Peyer's patch (tissue), 4 donors: ENCODE results near the gene H6PD. TPM values are rescaled to one million over a fixed set of nuclear protein-coding genes. Genes with fewer than 3 reads are reported as not detected.

ENCODE experiments used
- DNase-seq, 3 donors: peaks; one replicate each; pipeline ENCODE4 v3.0.0-alpha.2; 2017 to 2019
- H3K27ac ChIP-seq, 4 donors: fragments of 200-600 bp; sonication (generic); one replicate each; pipeline ENCODE4 v1.5.1; 2016 to 2019
- H3K27me3 ChIP-seq, 2 donors: fragments of 200-600 bp; sonication (generic); one replicate each; pipeline ENCODE4 v1.5.1; 2019
- H3K36me3 ChIP-seq, 3 donors: fragments of 200-600 bp; sonication (generic); one replicate each; pipeline ENCODE4 v1.5.1; 2016 to 2019
- H3K4me1 ChIP-seq, 4 donors: fragments of 200-600 bp; sonication (generic); one replicate each; pipeline ENCODE4 v1.5.1; 2016 to 2019
- H3K4me3 ChIP-seq, 4 donors: fragments of 200-600 bp; sonication (generic); 1 replicate in 3 of 4; 2 replicates in 1 of 4; pipeline ENCODE4 v1.5.1; 2016 to 2019; ENCODE audit warnings: mild to moderate bottlenecking in 1 of 4
- H3K9me3 ChIP-seq, 4 donors: fragments of 200-600 bp; sonication (generic); one replicate each; pipeline ENCODE4 v1.5.1; 2016 to 2019; ENCODE audit warnings: mild to moderate bottlenecking in 1 of 4
- CTCF ChIP-seq, 6 experiments: fragments of 450-650 bp in 4 of 6; fragments of 200-600 bp in 2 of 6; sonication (generic) in 1 of 6; IDR thresholded peaks; one replicate each; pipeline ENCODE4 v1.5.1; 2017 to 2019; ENCODE audit warnings: antibody characterized with exemption in 6 of 6, mild to moderate bottlenecking in 3 of 6, moderate library complexity in 1 of 6
- POLR2A ChIP-seq, 2 donors: fragments of 450-650 bp; IDR thresholded peaks; one replicate each; pipeline ENCODE4 v1.5.1; 2017; ENCODE audit warnings: antibody characterized with exemption in 2 of 2, mild to moderate bottlenecking in 2 of 2, moderate library complexity in 2 of 2
- total RNA-seq, 4 donors: library from RNA; depleted of rRNA; stranded (reverse); fragments of >200 nt; gene quantifications; one replicate each; pipeline ENCODE4 v1.1.0, GENCODE V29; 2016

The H6PD gene
- total RNA-seq, 4 donors from 2014 or later = 23.1 to 72.9 (median 37.2) TPM

- no peak overlapping the region for H3K27ac ChIP-seq
Observed at GRCh38 chr1:9314111-9314510, 79.5 kb downstream of the H6PD start.

GRCh38 chr1:9314711-9315379, 80.3 kb downstream of the H6PD start:
- Histone ChIP-seq H3K4me3 (no peak overlapping the region), H3K4me1 (peaks cover 5 to 43% (median 13%) of the 10 kb centered on the region in 4 donors), H3K27me3 (no peaks in the 10 kb centered on the region), H3K27ac (peak overlapping the region in 2 of 4 donors; percentile 17 to 46), H3K9me3 (no peaks in the 10 kb centered on the region), H3K36me3 (no peaks in the 10 kb centered on the region)
- DNase-seq = no peak
- TF ChIP-seq CTCF (IDR thresholded peaks at IDR 0.05) = no peak
- TF ChIP-seq POLR2A (IDR thresholded peaks at IDR 0.05) = no peak

More at GRCh38 chr1:9314111-9314510, 79.5 kb downstream of the H6PD start:
- Histone ChIP-seq H3K36me3 (no peaks in the 10 kb centered on the region), H3K4me1 (peaks cover 0 to 35% (median 8%) of the 10 kb centered on the region in 4 donors), H3K27me3 (no peaks in the 10 kb centered on the region), H3K4me3 (no peak overlapping the region), H3K9me3 (no peaks in the 10 kb centered on the region)
- DNase-seq = no peak
- TF ChIP-seq CTCF (IDR thresholded peaks at IDR 0.05) (no peak), POLR2A (IDR thresholded peaks at IDR 0.05) (no peak)

- Histone ChIP-seq H3K4me3 (peak overlapping the region in 1 of 4 donors; percentile 12), H3K27ac (peak overlapping the region in 3 of 4 donors; percentile 17 to 46 (median 46)), H3K9me3 (no peaks in the 10 kb centered on the region), H3K36me3 (no peaks in the 10 kb centered on the region), H3K4me1 (peaks cover 5 to 50% (median 13%) of the 10 kb centered on the region in 4 donors), H3K27me3 (no peaks in the 10 kb centered on the region)
- TF ChIP-seq CTCF (IDR thresholded peaks at IDR 0.05) (no peak), POLR2A (IDR thresholded peaks at IDR 0.05) (no peak)
- no peak for DNase-seq
Observed at GRCh38 chr1:9315411-9316079, 81.0 kb downstream of the H6PD start.

GRCh38 chr1:9316080-9316444, 81.5 kb downstream of the H6PD start:
- H3K27ac ChIP-seq = peak overlapping the region in 1 of 4 donors; percentile 46
- no peaks in the 10 kb centered on the region for H3K27me3 ChIP-seq
- H3K4me1 ChIP-seq = peaks cover 5 to 54% (median 13%) of the 10 kb centered on the region in 4 donors
- H3K9me3 ChIP-seq = no peaks in the 10 kb centered on the region
- peak overlapping the region in 1 of 4 donors; percentile 12 for H3K4me3 ChIP-seq
- TF ChIP-seq POLR2A (IDR thresholded peaks at IDR 0.05) = no peak
- TF ChIP-seq CTCF (IDR thresholded peaks at IDR 0.05) = no peak
- H3K36me3 ChIP-seq = no peaks in the 10 kb centered on the region
- DNase-seq = no peak

GRCh38 chr1:9316512-9316911, 81.9 kb downstream of the H6PD start:
- no peaks in the 10 kb centered on the region for H3K9me3 ChIP-seq
- no peak for DNase-seq
- H3K36me3 ChIP-seq = no peaks in the 10 kb centered on the region
- peaks cover 5 to 58% (median 13%) of the 10 kb centered on the region in 4 donors for H3K4me1 ChIP-seq
- H3K4me3 ChIP-seq = no peak overlapping the region
- H3K27me3 ChIP-seq = no peaks in the 10 kb centered on the region
- H3K27ac ChIP-seq = no peak overlapping the region
- TF ChIP-seq CTCF (IDR thresholded peaks at IDR 0.05) = no peak
- no peak for TF ChIP-seq POLR2A (IDR thresholded peaks at IDR 0.05)
